GM12878 (cell line): Measurements from ENCODE around the gene SPOP. TPM values are rescaled to one million over a fixed set of nuclear protein-coding genes. Genes with fewer than 3 reads are reported as not detected.

Source experiments
- CEBPZ ChIP-seq: fragments of 150-350 bp; IDR thresholded peaks from 2 replicates; pipeline ENCODE4 v1.6.1; 2016; ENCODE audit warnings: low read depth, low read length
- ETV6 ChIP-seq, 2 experiments: fragments of 450-650 bp in 1 of 2; IDR thresholded peaks in 1 of 2; conservative IDR thresholded peaks in 1 of 2; 2 replicates each; pipeline ENCODE4 v1.6.1; 2014; ENCODE audit warnings: antibody characterized with exemption in 1 of 2, borderline replicate concordance in 1 of 2, low read depth in 1 of 2, mild to moderate bottlenecking in 1 of 2, moderate library complexity in 1 of 2
- NFYB ChIP-seq: IDR thresholded peaks from 2 replicates; pipeline ENCODE4 v1.6.1; 2011; ENCODE audit warnings: low read depth, mild to moderate bottlenecking, low read length, improper control_type of control experiment, moderate library complexity; ENCODE audit not compliant: insufficient read depth
- NR2C2 ChIP-seq: IDR thresholded peaks from 2 replicates; pipeline ENCODE4 v1.6.1; 2011; ENCODE audit warnings: borderline replicate concordance, low read depth; ENCODE audit not compliant: control insufficient read depth, insufficient read length
- ZNF687 ChIP-seq: fragments of 450-650 bp; IDR thresholded peaks from 2 replicates; pipeline ENCODE4 v1.6.1; 2017; ENCODE audit warnings: mild to moderate bottlenecking, moderate library complexity
- polyA plus RNA-seq, 11 experiments: library from polyadenylated mRNA; depleted of rRNA in 4 of 11; unstranded in 6 of 11; stranded (reverse) in 5 of 11; fragments of >200 nt; fragmentation: Nextera tagmentation in 4 of 11; fragmentation: Illumina TruSeq in 1 of 11; extraction: Ambion mirVana in 4 of 11; extraction: Trizol in 1 of 11; gene quantifications; 1 replicate in 1 of 11; 2 replicates in 10 of 11; pipeline versions ENCODE4 v1.2.1 to v1.2.3, GENCODE V29; 2011 to 2016; ENCODE audit warnings: inconsistent platforms in 2 of 11, missing spikeins in 2 of 11, low read depth in 1 of 11
- total RNA-seq, 4 experiments: library from RNA; depleted of rRNA in 3 of 4; stranded (reverse); fragments of >200 nt in 3 of 4; fragmentation: Illumina TruSeq in 1 of 4; extraction: Trizol in 1 of 4; gene quantifications; 2 replicates each; pipeline versions ENCODE4 v1.2.1 to v1.2.3, GENCODE V29; 2013 to 2021

The SPOP gene
- total and polyA plus RNA-seq, 10 of the 15 experiments (the other 5 are each of a cell fraction or from before 2014, with no cell fraction given) = 35.1 to 80.4 (median 44.7) TPM

- no peak for TF ChIP-seq CEBPZ
- TF ChIP-seq ETV6 (conservative IDR thresholded peaks at IDR 0.05 in 1 of 2, IDR thresholded peaks at IDR 0.05 in 1 of 2; ENCODE audit: borderline replicate concordance in 1 of 2, low read depth in 1 of 2) = no peak
- no peak for TF ChIP-seq ZNF687
- TF ChIP-seq NFYB = no peak
- no peak for TF ChIP-seq NR2C2
These were observed 49.5 kb upstream of the SPOP start (continued) for GRCh38 chr17:49727380-49727779.
